HEK293 (cell line): ENCODE results near the gene TRIP4.

Experiments
- CTCF ChIA-PET: fragments of 350-600 bp; formaldehyde crosslinking; extraction: SDS; loops from one replicate; lab custom pipeline; 2021; ENCODE audit warnings: antibody characterized with exemption; lab: Yijun Ruan, JAX
- POLR2A ChIA-PET: fragments of 300-600 bp; formaldehyde crosslinking; extraction: SDS; loops from one replicate; lab custom pipeline; 2020; ENCODE audit warnings: antibody characterized with exemption, inconsistent platforms; lab: Yijun Ruan, JAX
- H3K27ac ChIP-seq: fragments of 200-500 bp; sonication (Bioruptor generic); 2 replicates; pipeline ENCODE4 v1.5.1; 2014; ENCODE audit warnings: low read depth, low read length, control low read depth, inconsistent platforms; ENCODE audit errors: extremely low read depth
- H3K36me3 ChIP-seq, 2 experiments: fragments of 200-500 bp in 1 of 2; sonication (Bioruptor generic) in 1 of 2; 1 replicate in 1 of 2; 2 replicates in 1 of 2; pipeline ENCODE4 v1.5.1; 2014 to 2017; ENCODE audit warnings: inconsistent platforms in 2 of 2, low read length in 2 of 2; ENCODE audit not compliant: control insufficient read depth in 2 of 2, insufficient read depth in 1 of 2
- H3K4me1 ChIP-seq: fragments of 200-500 bp; sonication (Bioruptor generic); 2 replicates; pipeline ENCODE4 v1.5.1; 2014; ENCODE audit warnings: mild to moderate bottlenecking, low read length, inconsistent platforms; ENCODE audit not compliant: control insufficient read depth, insufficient read depth
- H3K4me3 ChIP-seq: 2 replicates; pipeline ENCODE4 v1.5.1; 2011; ENCODE audit warnings: low read depth, mild to moderate bottlenecking, control low read depth, low read length, moderate library complexity
- H3K9me3 ChIP-seq: fragments of 200-500 bp; sonication (Bioruptor generic); 2 replicates; pipeline ENCODE4 v1.5.1; 2014; ENCODE audit warnings: low read depth, low read length, inconsistent platforms; ENCODE audit not compliant: control insufficient read depth, insufficient read depth
- BCL11B ChIP-seq: fragments of 450-650 bp; formaldehyde crosslinking; IDR thresholded peaks from 2 replicates; pipeline ENCODE4 v1.5.1; 2016; ENCODE audit warnings: low read depth, missing biosample characterization, missing genetic modification characterization
- FEZF1 ChIP-seq: fragments of 450-650 bp; formaldehyde crosslinking; IDR thresholded peaks from 2 replicates; pipeline ENCODE4 v1.5.1; 2016; ENCODE audit warnings: missing biosample characterization, missing genetic modification characterization
- INSM2 ChIP-seq: fragments of 450-650 bp; formaldehyde crosslinking; IDR thresholded peaks from 2 replicates; pipeline ENCODE4 v1.5.1; 2016; ENCODE audit warnings: missing biosample characterization, missing genetic modification characterization
- KLF16 ChIP-seq: fragments of 450-650 bp; formaldehyde crosslinking; IDR thresholded peaks from 2 replicates; pipeline ENCODE4 v1.5.1; 2017; ENCODE audit warnings: missing biosample characterization, missing genetic modification characterization
- SCRT2 ChIP-seq: fragments of 450-650 bp; formaldehyde crosslinking; IDR thresholded peaks from 2 replicates; pipeline ENCODE4 v1.5.1; 2016; ENCODE audit warnings: missing biosample characterization, missing genetic modification characterization
- ZBTB44 ChIP-seq: fragments of 450-650 bp; IDR thresholded peaks from 2 replicates; pipeline ENCODE4 v1.5.1; 2018; ENCODE audit warnings: missing biosample characterization, mild to moderate bottlenecking, missing genetic modification characterization
- ZNF112 ChIP-seq: fragments of 450-650 bp; formaldehyde crosslinking; IDR thresholded peaks from 2 replicates; pipeline ENCODE4 v1.5.0; 2017; ENCODE audit warnings: missing biosample characterization, missing genetic modification characterization
- ZNF26 ChIP-seq: fragments of 450-650 bp; formaldehyde crosslinking; IDR thresholded peaks from 2 replicates; pipeline ENCODE4 v1.5.1; 2016; ENCODE audit warnings: missing biosample characterization, missing genetic modification characterization
- ZNF362 ChIP-seq: fragments of 450-650 bp; formaldehyde crosslinking; IDR thresholded peaks from 2 replicates; pipeline ENCODE4 v1.5.1; 2016; ENCODE audit warnings: missing biosample characterization, missing genetic modification characterization
- ZNF416 ChIP-seq: fragments of 450-650 bp; formaldehyde crosslinking; IDR thresholded peaks from 2 replicates; pipeline ENCODE4 v1.5.1; 2016; ENCODE audit warnings: missing biosample characterization, missing genetic modification characterization
- ZNF423 ChIP-seq: fragments of 450-650 bp; formaldehyde crosslinking; IDR thresholded peaks from 2 replicates; pipeline ENCODE4 v1.5.1; 2016; ENCODE audit warnings: missing biosample characterization, missing genetic modification characterization
- ZNF747 ChIP-seq: fragments of 450-650 bp; formaldehyde crosslinking; IDR thresholded peaks from 2 replicates; pipeline ENCODE4 v1.5.1; 2016; ENCODE audit warnings: missing biosample characterization, missing genetic modification characterization
- TF ChIP-seq, protein P1 (sequence below): fragments of 450-650 bp; formaldehyde crosslinking; IDR thresholded peaks from 2 replicates; pipeline ENCODE4 v1.5.1; 2017; ENCODE audit warnings: missing biosample characterization, missing genetic modification characterization
- TF ChIP-seq, protein P2 (sequence below): fragments of 450-650 bp; formaldehyde crosslinking; IDR thresholded peaks from 2 replicates; pipeline ENCODE4 v1.5.1; 2017; ENCODE audit warnings: missing biosample characterization, missing genetic modification characterization

The TRIP4 gene

GRCh38 chr15:64453689-64454037, 66.0 kb downstream of the TRIP4 start (continued):
- no peak for TF ChIP-seq ZNF362
- TF ChIP-seq ZNF747 (tag by site-specific recombination), result no peak
- TF ChIP-seq, protein P1, sequence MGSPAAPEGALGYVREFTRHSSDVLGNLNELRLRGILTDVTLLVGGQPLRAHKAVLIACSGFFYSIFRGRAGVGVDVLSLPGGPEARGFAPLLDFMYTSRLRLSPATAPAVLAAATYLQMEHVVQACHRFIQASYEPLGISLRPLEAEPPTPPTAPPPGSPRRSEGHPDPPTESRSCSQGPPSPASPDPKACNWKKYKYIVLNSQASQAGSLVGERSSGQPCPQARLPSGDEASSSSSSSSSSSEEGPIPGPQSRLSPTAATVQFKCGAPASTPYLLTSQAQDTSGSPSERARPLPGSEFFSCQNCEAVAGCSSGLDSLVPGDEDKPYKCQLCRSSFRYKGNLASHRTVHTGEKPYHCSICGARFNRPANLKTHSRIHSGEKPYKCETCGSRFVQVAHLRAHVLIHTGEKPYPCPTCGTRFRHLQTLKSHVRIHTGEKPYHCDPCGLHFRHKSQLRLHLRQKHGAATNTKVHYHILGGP (tag by site-specific recombination), result no peak

GRCh38 chr15:64454282-64454681, 66.6 kb downstream of the TRIP4 start:
- H3K4me1 ChIP-seq, result peaks cover 20% of the 10 kb centered on the region
- CTCF ChIA-PET, result no interaction called here

DNA sequence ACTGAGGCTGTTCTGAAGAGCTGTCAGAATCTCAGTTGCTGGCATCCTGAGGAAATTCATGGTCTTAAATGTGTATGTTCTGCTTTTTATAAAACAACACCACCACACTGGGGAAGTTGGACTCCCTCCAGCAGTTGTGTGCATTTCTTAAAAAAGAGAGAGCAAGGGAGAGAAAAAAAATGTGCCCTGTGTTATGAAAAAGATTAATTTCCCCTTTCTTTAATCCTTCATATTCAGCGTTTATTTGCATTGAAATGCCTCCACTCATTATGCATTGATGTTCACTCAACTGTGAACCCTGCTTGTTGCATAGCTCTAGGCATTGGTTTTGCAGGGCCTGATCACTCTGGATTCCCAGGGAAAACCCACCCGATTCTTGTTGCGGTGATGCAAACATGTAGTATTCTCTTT, 68.3 kb downstream of the TRIP4 start:
- POLR2A ChIA-PET, result no interaction called here

More at GRCh38 chr15:64454282-64454681, 66.6 kb downstream of the TRIP4 start:
- TF ChIP-seq ZNF423 (tag by site-specific recombination) (no peak), KLF16 (tag by site-specific recombination) (no peak), ZNF416 (tag by site-specific recombination) (no peak), ZNF112 (tag by site-specific recombination) (no peak)
- TF ChIP-seq, all 188 proteins: peak for 0
- H3K27ac ChIP-seq, result no peak overlapping the region
- POLR2A ChIA-PET, result no interaction called here
- no peak overlapping the region for H3K4me3 ChIP-seq
- no peaks in the 10 kb centered on the region; a peak in 1 of 3 replicates for H3K36me3 ChIP-seq
- H3K9me3 ChIP-seq, result no peaks in the 10 kb centered on the region

More for the DNA sequence above, 68.3 kb downstream of the TRIP4 start:
- no peak for TF ChIP-seq BCL11B
- TF ChIP-seq ZNF26 (tag by site-specific recombination), result no peak
- peak; percentile 67 for TF ChIP-seq SCRT2 (tag by site-specific recombination)
- no peak for TF ChIP-seq INSM2 (tag by site-specific recombination)
- TF ChIP-seq ZBTB44 (tag by site-specific recombination), result peak; percentile 70
- TF ChIP-seq FEZF1 (tag by site-specific recombination), result peak; percentile 50
- TF ChIP-seq, protein P2, sequence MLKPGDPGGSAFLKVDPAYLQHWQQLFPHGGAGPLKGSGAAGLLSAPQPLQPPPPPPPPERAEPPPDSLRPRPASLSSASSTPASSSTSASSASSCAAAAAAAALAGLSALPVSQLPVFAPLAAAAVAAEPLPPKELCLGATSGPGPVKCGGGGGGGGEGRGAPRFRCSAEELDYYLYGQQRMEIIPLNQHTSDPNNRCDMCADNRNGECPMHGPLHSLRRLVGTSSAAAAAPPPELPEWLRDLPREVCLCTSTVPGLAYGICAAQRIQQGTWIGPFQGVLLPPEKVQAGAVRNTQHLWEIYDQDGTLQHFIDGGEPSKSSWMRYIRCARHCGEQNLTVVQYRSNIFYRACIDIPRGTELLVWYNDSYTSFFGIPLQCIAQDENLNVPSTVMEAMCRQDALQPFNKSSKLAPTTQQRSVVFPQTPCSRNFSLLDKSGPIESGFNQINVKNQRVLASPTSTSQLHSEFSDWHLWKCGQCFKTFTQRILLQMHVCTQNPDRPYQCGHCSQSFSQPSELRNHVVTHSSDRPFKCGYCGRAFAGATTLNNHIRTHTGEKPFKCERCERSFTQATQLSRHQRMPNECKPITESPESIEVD (tag by site-specific recombination), result peak; percentile 83
- Histone ChIP-seq H3K36me3 (no peaks in the 10 kb centered on the region; a peak in 1 of 3 replicates), H3K4me1 (peaks cover 24% of the 10 kb centered on the region), H3K9me3 (no peaks in the 10 kb centered on the region), H3K4me3 (no peak overlapping the region), H3K27ac (no peak overlapping the region)
- CTCF ChIA-PET, result interaction anchor here (0.6 kb wide), 1 partner anchor 137 kb away, joined by 3 read pairs; no protein-coding TSS in a partner anchor
